SJCRH30 (cell line): ENCODE data around the gene NR1I2. TPM values are rescaled to one million over a fixed set of nuclear protein-coding genes. Genes with fewer than 3 reads are reported as not detected.

ENCODE experiments used
- DNase-seq, 2 experiments: peaks; one replicate each; pipeline ENCODE4 v3.0.0-alpha.2; 2015 to 2020
- H3K27ac ChIP-seq: fragments of 250-450 bp; sonication (Bioruptor Pico); 2 replicates; pipeline ENCODE4 v1.5.1; 2020; ENCODE audit warnings: mild to moderate bottlenecking, moderate library complexity
- H3K27me3 ChIP-seq: fragments of 250-450 bp; sonication (Bioruptor Pico); 2 replicates; pipeline ENCODE4 v1.5.1; 2020; ENCODE audit warnings: mild to moderate bottlenecking, moderate library complexity
- H3K36me3 ChIP-seq: fragments of 250-450 bp; sonication (Bioruptor Pico); 2 replicates; pipeline ENCODE4 v1.5.1; 2020; ENCODE audit warnings: mild to moderate bottlenecking, moderate library complexity
- H3K4me1 ChIP-seq: fragments of 250-450 bp; sonication (Bioruptor Pico); 2 replicates; pipeline ENCODE4 v1.5.1; 2020; ENCODE audit warnings: mild to moderate bottlenecking, moderate library complexity
- H3K4me3 ChIP-seq: fragments of 250-450 bp; sonication (Bioruptor Pico); 2 replicates; pipeline ENCODE4 v1.5.1; 2020; ENCODE audit warnings: mild to moderate bottlenecking, moderate library complexity
- H3K9me3 ChIP-seq: fragments of 250-450 bp; sonication (Bioruptor Pico); replicated peaks from 2 replicates; pipeline ENCODE4 v1.5.1; 2020; ENCODE audit warnings: mild to moderate bottlenecking, moderate library complexity
- total RNA-seq: library from RNA; depleted of rRNA; stranded (reverse); fragments of >200 nt; shearing (Covaris generic); gene quantifications from 2 replicates; pipeline ENCODE4 v1.2.3, GENCODE V29; 2014

The NR1I2 gene
- total RNA-seq, 1 experiment from 2014 or later = not detected

- Histone ChIP-seq H3K27me3 (no peaks in the 10 kb centered on the region), H3K9me3 (0 out of 2 replicates have a peak, but pooled peaks cover 3% of the 10 kb centered on the region), H3K27ac (no peak overlapping the region), H3K36me3 (no peaks in the 10 kb centered on the region), H3K4me1 (no peaks in the 10 kb centered on the region), H3K4me3 (no peak overlapping the region)
- no peak for DNase-seq
These were observed 13.8 kb upstream of the NR1I2 start for GRCh38 chr3:119767936-119768601.

GRCh38 chr3:119768668-119769393 lies 13.1 kb upstream of the NR1I2 start:
- no peaks in the 10 kb centered on the region for H3K27me3 ChIP-seq
- H3K9me3 ChIP-seq = 0 out of 2 replicates have a peak, but pooled peaks cover 3% of the 10 kb centered on the region
- H3K4me3 ChIP-seq = no peak overlapping the region
- no peaks in the 10 kb centered on the region for H3K4me1 ChIP-seq
- no peak for DNase-seq
- no peaks in the 10 kb centered on the region for H3K36me3 ChIP-seq
- no peak overlapping the region for H3K27ac ChIP-seq

- H3K4me3 ChIP-seq = no peak overlapping the region
- H3K9me3 ChIP-seq = 0 out of 2 replicates have a peak, but pooled peaks cover 3% of the 10 kb centered on the region
- H3K27ac ChIP-seq = no peak overlapping the region
- no peaks in the 10 kb centered on the region for H3K36me3 ChIP-seq
- no peaks in the 10 kb centered on the region for H3K4me1 ChIP-seq
- H3K27me3 ChIP-seq = no peaks in the 10 kb centered on the region
- no peak for DNase-seq
These were observed 12.3 kb upstream of the NR1I2 start for GRCh38 chr3:119769394-119770149.

- peaks cover 15% of the 10 kb centered on the region for H3K9me3 ChIP-seq
- H3K27ac ChIP-seq = no peak overlapping the region
- H3K4me3 ChIP-seq = no peak overlapping the region
- no peaks in the 10 kb centered on the region for H3K27me3 ChIP-seq
- H3K4me1 ChIP-seq = peaks cover 17% of the 10 kb centered on the region
- H3K36me3 ChIP-seq = no peaks in the 10 kb centered on the region
- DNase-seq = no peak
These were observed 7.5 kb upstream of the NR1I2 start for GRCh38 chr3:119774444-119774843.

- peaks cover 15% of the 10 kb centered on the region for H3K9me3 ChIP-seq
- H3K27ac ChIP-seq = no peak overlapping the region
- H3K36me3 ChIP-seq = no peaks in the 10 kb centered on the region
- no peak for DNase-seq
- H3K4me1 ChIP-seq = peaks cover 33% of the 10 kb centered on the region
- H3K27me3 ChIP-seq = no peaks in the 10 kb centered on the region
- H3K4me3 ChIP-seq = no peak overlapping the region
These were observed 5.6 kb upstream of the NR1I2 start for GRCh38 chr3:119776304-119776703.

GRCh38 chr3:119778176-119778575 lies 3.7 kb upstream of the NR1I2 start:
- Histone ChIP-seq H3K9me3 (peaks cover 13% of the 10 kb centered on the region), H3K27me3 (no peaks in the 10 kb centered on the region), H3K4me1 (peaks cover 33% of the 10 kb centered on the region), H3K4me3 (no peak overlapping the region), H3K27ac (peak overlapping the region; percentile 77), H3K36me3 (no peaks in the 10 kb centered on the region)
- peak in 1 of 2 experiments; percentile 71 for DNase-seq

GRCh38 chr3:119778811-119779210 lies 3.1 kb upstream of the NR1I2 start:
- Histone ChIP-seq H3K36me3 (no peaks in the 10 kb centered on the region), H3K27ac (peak overlapping the region; percentile 77), H3K27me3 (no peaks in the 10 kb centered on the region), H3K9me3 (peaks cover 13% of the 10 kb centered on the region), H3K4me1 (peaks cover 33% of the 10 kb centered on the region), H3K4me3 (no peak overlapping the region)
- peak; percentile 57 to 90 for DNase-seq

GRCh38 chr3:119779731-119780383 lies 2.0 kb upstream of the NR1I2 start:
- no peak overlapping the region for H3K4me3 ChIP-seq
- no peak overlapping the region for H3K27ac ChIP-seq
- H3K4me1 ChIP-seq = peaks cover 33% of the 10 kb centered on the region
- H3K27me3 ChIP-seq = no peaks in the 10 kb centered on the region
- peak in 1 of 2 experiments; percentile 26 for DNase-seq
- no peaks in the 10 kb centered on the region for H3K36me3 ChIP-seq
- peaks cover 13% of the 10 kb centered on the region for H3K9me3 ChIP-seq

GRCh38 chr3:119782460-119782859 lies 559 bp downstream of the NR1I2 start:
- Histone ChIP-seq H3K9me3 (no peaks in the 10 kb centered on the region), H3K27me3 (no peaks in the 10 kb centered on the region), H3K36me3 (no peaks in the 10 kb centered on the region), H3K27ac (no peak overlapping the region), H3K4me3 (no peak overlapping the region), H3K4me1 (peaks cover 33% of the 10 kb centered on the region)
- DNase-seq = no peak

- peaks cover 25% of the 10 kb centered on the region for H3K4me1 ChIP-seq
- no peak overlapping the region for H3K4me3 ChIP-seq
- H3K27ac ChIP-seq = no peak overlapping the region
- no peaks in the 10 kb centered on the region for H3K27me3 ChIP-seq
- H3K36me3 ChIP-seq = no peaks in the 10 kb centered on the region
- no peak for DNase-seq
- H3K9me3 ChIP-seq = no peaks in the 10 kb centered on the region
These were observed 1.4 kb downstream of the NR1I2 start for GRCh38 chr3:119783255-119783654.

- Histone ChIP-seq H3K27ac (no peak overlapping the region), H3K4me1 (peaks cover 20% of the 10 kb centered on the region), H3K27me3 (no peaks in the 10 kb centered on the region), H3K36me3 (no peaks in the 10 kb centered on the region), H3K9me3 (no peaks in the 10 kb centered on the region), H3K4me3 (no peak overlapping the region)
- DNase-seq = no peak
These were observed 2.0 kb downstream of the NR1I2 start for GRCh38 chr3:119783883-119784282.

- peaks cover 5% of the 10 kb centered on the region for H3K4me1 ChIP-seq
- no peak for DNase-seq
These were observed 4.5 kb downstream of the NR1I2 start for GRCh38 chr3:119786409-119786808.

GRCh38 chr3:119790369-119790768 lies 8.5 kb downstream of the NR1I2 start:
- Histone ChIP-seq H3K4me1 (peaks cover 17% of the 10 kb centered on the region), H3K27me3 (no peaks in the 10 kb centered on the region), H3K9me3 (no peaks in the 10 kb centered on the region), H3K27ac (no peak overlapping the region), H3K36me3 (no peaks in the 10 kb centered on the region), H3K4me3 (no peak overlapping the region)
- DNase-seq = no peak

More at GRCh38 chr3:119786409-119786808, 4.5 kb downstream of the NR1I2 start:
- no peak overlapping the region for H3K4me3 ChIP-seq
- no peaks in the 10 kb centered on the region for H3K27me3 ChIP-seq
- no peak overlapping the region for H3K27ac ChIP-seq
- H3K9me3 ChIP-seq = no peaks in the 10 kb centered on the region
- H3K36me3 ChIP-seq = no peaks in the 10 kb centered on the region

GRCh38 chr3:119792270-119792669 lies 10.4 kb downstream of the NR1I2 start:
- no peak for DNase-seq
- Histone ChIP-seq H3K27ac (no peak overlapping the region; the same call in 1 of the 2 replicates), H3K4me1 (peaks cover 19% of the 10 kb centered on the region), H3K9me3 (no peaks in the 10 kb centered on the region), H3K4me3 (no peak overlapping the region), H3K36me3 (no peaks in the 10 kb centered on the region), H3K27me3 (no peaks in the 10 kb centered on the region)
